Esophagus squamous epithelium (tissue), 4 donors: ENCODE results near the gene C11orf58.

ENCODE experiments used
- CTCF ChIP-seq, 6 experiments: fragments of 450-650 bp in 4 of 6; fragments of 200-600 bp in 2 of 6; sonication (generic) in 2 of 6; IDR thresholded peaks; one replicate each; pipeline ENCODE4 v1.5.1; 2016 to 2019; ENCODE audit warnings: antibody characterized with exemption in 6 of 6, mild to moderate bottlenecking in 4 of 6, moderate library complexity in 4 of 6
- POLR2A ChIP-seq, 4 donors: fragments of 450-650 bp; IDR thresholded peaks; one replicate each; pipeline ENCODE4 v1.6.1; 2017; ENCODE audit warnings: antibody characterized with exemption in 4 of 4, mild to moderate bottlenecking in 4 of 4, moderate library complexity in 3 of 4

GRCh38 chr11:16776711-16777612, 38.5 kb downstream of the C11orf58 start:
- TF ChIP-seq CTCF (IDR thresholded peaks at IDR 0.05) (no peak), POLR2A (IDR thresholded peaks at IDR 0.05) (no peak)
